ENCODE data around the gene ATG3.
"Not testable (repeated sequence)": the region's sequence is repeated elsewhere in the genome, so short reads cannot be mapped to it uniquely, and the experiment has no call there.

Gene ATG3

GRCh38 chr3:112568642-112569041 is 6.9 kb upstream of the ATG3 start:
- H3K36me3 ChIP-seq (ENCODE audit: control insufficient read depth in 2 of 2, insufficient read depth in 1 of 2, low read length in 2 of 2), result peaks cover 0 to 32% of the 10 kb centered on the region in 2 experiments; a peak in 1 of 3 replicates
- H3K9me3 ChIP-seq (ENCODE audit: control insufficient read depth, insufficient read depth, low read depth, low read length), result no peaks in the 10 kb centered on the region
- H3K4me1 ChIP-seq (ENCODE audit: control insufficient read depth, insufficient read depth, low read length), result no peaks in the 10 kb centered on the region
- TF ChIP-seq BCL11A (tag by site-specific recombination; IDR thresholded peaks at IDR 0.05; ENCODE audit: low read depth) (no peak), ZNF280C (tag by site-specific recombination; IDR thresholded peaks at IDR 0.05) (no peak), ZNF549 (tag by site-specific recombination; IDR thresholded peaks at IDR 0.05) (no peak), SETDB1 (IDR thresholded peaks at IDR 0.05; ENCODE audit: insufficient read length, low read length) (no peak), ZNF214 (tag by site-specific recombination; IDR thresholded peaks at IDR 0.05; ENCODE audit: borderline replicate concordance) (no peak), ZNF791 (tag by site-specific recombination; IDR thresholded peaks at IDR 0.05) (no peak), ZNF610 (tag by site-specific recombination; IDR thresholded peaks at IDR 0.05; ENCODE audit: borderline replicate concordance) (no peak), FEZF1 (tag by site-specific recombination; IDR thresholded peaks at IDR 0.05) (no peak), SCRT1 (tag by site-specific recombination; IDR thresholded peaks at IDR 0.05; ENCODE audit: borderline replicate concordance) (no peak), ZNF324 (tag by site-specific recombination; IDR thresholded peaks at IDR 0.05) (no peak), ZBTB8A (tag by site-specific recombination; IDR thresholded peaks at IDR 0.05) (no peak), ZNF510 (tag by site-specific recombination; IDR thresholded peaks at IDR 0.05; ENCODE audit: insufficient replicate concordance) (no peak), ZNF707 (tag by site-specific recombination; IDR thresholded peaks at IDR 0.05) (no peak), ZBTB10 (tag by site-specific recombination; IDR thresholded peaks at IDR 0.05) (no peak), YY1 (tag by site-specific recombination; IDR thresholded peaks at IDR 0.05) (no peak), PRDM1 (tag by site-specific recombination; IDR thresholded peaks at IDR 0.05) (no peak), ZBTB1 (tag by site-specific recombination; IDR thresholded peaks at IDR 0.05) (no peak)
- H3K27ac ChIP-seq (ENCODE audit: extremely low read depth, low read depth, low read length), result no peak overlapping the region
- ChIA-PET CTCF (interaction anchor here (0.5 to 1.5 kb wide), 2 partner anchors 13 to 277 kb away, joined by 4 to 6 read pairs; no protein-coding TSS in a partner anchor), POLR2A (no interaction called here)
- no peak overlapping the region for H3K4me3 ChIP-seq (ENCODE audit: low read depth, low read length)

- ChIA-PET POLR2A (no interaction called here), CTCF (no interaction called here)
- Histone ChIP-seq H3K4me3 (ENCODE audit: low read depth, low read length) (no peak overlapping the region), H3K9me3 (ENCODE audit: control insufficient read depth, insufficient read depth, low read depth, low read length) (no peaks in the 10 kb centered on the region), H3K36me3 (ENCODE audit: control insufficient read depth in 2 of 2, insufficient read depth in 1 of 2, low read length in 2 of 2) (peaks cover 0 to 16% of the 10 kb centered on the region in 2 experiments; a peak in 1 of 3 replicates), H3K4me1 (ENCODE audit: control insufficient read depth, insufficient read depth, low read length) (no peaks in the 10 kb centered on the region), H3K27ac (ENCODE audit: extremely low read depth, low read depth, low read length) (no peak overlapping the region)
- TF ChIP-seq GLIS2 (tag by site-specific recombination; IDR thresholded peaks at IDR 0.05), result no peak
- no peak for TF ChIP-seq ZNF660 (tag by site-specific recombination; IDR thresholded peaks at IDR 0.05)
- TF ChIP-seq ZNF621 (tag by site-specific recombination; IDR thresholded peaks at IDR 0.05), result no peak
Observed at GRCh38 chr3:112564940-112565305, 3.2 kb upstream of the ATG3 start.

- CTCF ChIA-PET, result not testable (repeated sequence)
Observed at GRCh38 chr3:112564247-112564939, 2.6 kb upstream of the ATG3 start.

More at GRCh38 chr3:112564247-112564939, 2.6 kb upstream of the ATG3 start:
- H3K4me1 ChIP-seq (ENCODE audit: control insufficient read depth, insufficient read depth, low read length); H3K4me3 ChIP-seq (ENCODE audit: low read depth, low read length); POLR2A ChIA-PET; H3K9me3 ChIP-seq (ENCODE audit: control insufficient read depth, insufficient read depth, low read depth, low read length); H3K27ac ChIP-seq (ENCODE audit: extremely low read depth, low read depth, low read length): not testable (repeated sequence)
- peaks cover 0 to 13% of the 10 kb centered on the region in 2 experiments; a peak in 1 of 3 replicates for H3K36me3 ChIP-seq (ENCODE audit: control insufficient read depth in 2 of 2, insufficient read depth in 1 of 2, low read length in 2 of 2)
